ENCODE results near the gene MYOCOS.
"Not testable (repeated sequence)": the region's sequence is repeated elsewhere in the genome, so short reads cannot be mapped to it uniquely, and the experiment has no call there.

MYOCOS gene

DNA sequence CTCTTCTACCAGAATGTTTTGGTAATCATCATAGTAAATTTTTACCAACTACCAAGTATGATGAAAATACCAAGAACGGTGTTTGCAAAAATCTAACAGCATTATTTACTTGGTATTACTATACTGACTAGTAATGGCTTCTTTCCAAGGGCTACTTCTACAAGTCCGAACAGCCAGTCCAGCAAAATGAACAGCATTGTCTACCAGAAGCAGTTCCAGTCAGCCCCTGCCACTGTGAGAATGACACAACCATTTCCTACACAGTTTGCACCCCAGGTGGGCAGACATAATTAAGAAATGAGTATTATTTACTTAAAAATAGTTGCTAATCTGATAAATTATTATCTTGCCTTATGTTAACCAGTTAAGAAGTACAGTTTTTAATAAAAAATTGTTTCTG is 33.8 kb upstream of the MYOCOS start:
- TF ChIP-seq, protein P1, sequence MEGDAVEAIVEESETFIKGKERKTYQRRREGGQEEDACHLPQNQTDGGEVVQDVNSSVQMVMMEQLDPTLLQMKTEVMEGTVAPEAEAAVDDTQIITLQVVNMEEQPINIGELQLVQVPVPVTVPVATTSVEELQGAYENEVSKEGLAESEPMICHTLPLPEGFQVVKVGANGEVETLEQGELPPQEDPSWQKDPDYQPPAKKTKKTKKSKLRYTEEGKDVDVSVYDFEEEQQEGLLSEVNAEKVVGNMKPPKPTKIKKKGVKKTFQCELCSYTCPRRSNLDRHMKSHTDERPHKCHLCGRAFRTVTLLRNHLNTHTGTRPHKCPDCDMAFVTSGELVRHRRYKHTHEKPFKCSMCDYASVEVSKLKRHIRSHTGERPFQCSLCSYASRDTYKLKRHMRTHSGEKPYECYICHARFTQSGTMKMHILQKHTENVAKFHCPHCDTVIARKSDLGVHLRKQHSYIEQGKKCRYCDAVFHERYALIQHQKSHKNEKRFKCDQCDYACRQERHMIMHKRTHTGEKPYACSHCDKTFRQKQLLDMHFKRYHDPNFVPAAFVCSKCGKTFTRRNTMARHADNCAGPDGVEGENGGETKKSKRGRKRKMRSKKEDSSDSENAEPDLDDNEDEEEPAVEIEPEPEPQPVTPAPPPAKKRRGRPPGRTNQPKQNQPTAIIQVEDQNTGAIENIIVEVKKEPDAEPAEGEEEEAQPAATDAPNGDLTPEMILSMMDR (conservative IDR thresholded peaks at IDR 0.05; ENCODE audit: control insufficient read depth, insufficient read depth, low read depth, low read length), result no peak
- H3K4me3 ChIP-seq (ENCODE audit: control insufficient read depth, low read depth, low read length), result no peak overlapping the region
- no peak for DNase-seq (ENCODE audit: low read depth)

DNA sequence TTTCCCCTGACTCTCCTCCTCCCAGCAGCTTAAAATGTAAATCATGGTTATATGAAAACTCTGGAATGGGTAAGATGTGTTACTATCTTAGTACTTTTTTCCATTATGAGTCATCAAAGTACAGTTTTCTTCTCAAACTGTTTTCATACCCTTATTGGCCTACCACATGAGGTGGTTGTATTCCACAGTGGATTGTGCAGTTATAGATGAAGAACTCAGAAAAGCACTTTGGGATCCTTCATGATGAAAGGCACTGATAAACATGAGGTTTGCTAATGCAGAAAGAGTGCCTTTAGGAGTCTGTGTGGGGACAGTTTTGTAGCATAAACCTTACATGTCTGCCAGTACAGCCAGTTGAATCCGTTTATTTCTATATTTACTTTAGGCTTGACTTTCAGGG is 32.0 kb upstream of the MYOCOS start:
- no peak overlapping the region for H3K4me3 ChIP-seq (ENCODE audit: control insufficient read depth, low read depth, low read length)
- peak; percentile 34 for DNase-seq (ENCODE audit: low read depth)
- TF ChIP-seq, protein P1 (conservative IDR thresholded peaks at IDR 0.05; ENCODE audit: control insufficient read depth, insufficient read depth, low read depth, low read length), result no peak

DNA sequence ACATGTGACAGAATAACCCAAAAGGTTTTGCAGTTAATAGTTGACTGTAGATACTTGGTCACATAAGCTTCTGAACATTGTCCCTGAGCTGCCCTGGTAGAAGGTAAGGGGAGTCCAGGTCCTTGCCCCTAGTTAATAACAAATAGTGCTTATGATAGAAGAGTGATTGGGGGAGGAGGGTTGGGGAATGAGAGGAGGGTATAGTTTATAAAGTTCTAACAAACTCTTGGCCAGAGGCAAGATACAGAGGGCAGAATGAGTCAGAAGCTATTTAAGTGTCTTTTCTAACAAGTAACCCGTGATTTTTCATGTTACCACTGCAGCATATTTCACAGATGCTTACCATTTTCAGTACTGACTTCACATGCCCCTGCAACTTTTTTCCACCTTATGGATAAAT is 26.7 kb upstream of the MYOCOS start:
- peak; percentile 27 for DNase-seq (ENCODE audit: low read depth)
- TF ChIP-seq, protein P1 (conservative IDR thresholded peaks at IDR 0.05; ENCODE audit: control insufficient read depth, insufficient read depth, low read depth, low read length), result no peak
- H3K4me3 ChIP-seq (ENCODE audit: control insufficient read depth, low read depth, low read length), result no peak overlapping the region

DNA sequence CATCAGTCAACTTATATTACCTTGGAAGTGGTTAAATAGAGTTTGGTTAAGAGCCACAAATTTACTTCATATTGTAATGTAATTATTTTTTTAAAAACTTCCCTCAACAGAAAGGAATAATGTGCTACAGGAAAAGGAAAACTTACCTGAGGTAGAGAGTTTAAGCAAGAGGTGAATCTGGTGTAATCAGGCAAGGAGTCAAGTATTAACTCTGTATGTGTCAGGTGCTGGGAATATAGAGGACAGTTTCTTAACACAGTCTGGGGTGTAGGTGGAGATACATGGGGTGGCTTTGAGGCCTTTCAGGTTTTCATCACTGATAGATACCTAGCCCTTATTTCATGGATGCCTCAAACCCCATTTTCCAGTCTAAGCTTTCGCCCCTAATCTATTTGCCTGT is 25.9 kb upstream of the MYOCOS start:
- H3K4me3 ChIP-seq (ENCODE audit: control insufficient read depth, low read depth, low read length), result no peak overlapping the region
- DNase-seq (ENCODE audit: low read depth), result no peak
- TF ChIP-seq, protein P1 (conservative IDR thresholded peaks at IDR 0.05; ENCODE audit: control insufficient read depth, insufficient read depth, low read depth, low read length), result no peak

DNA sequence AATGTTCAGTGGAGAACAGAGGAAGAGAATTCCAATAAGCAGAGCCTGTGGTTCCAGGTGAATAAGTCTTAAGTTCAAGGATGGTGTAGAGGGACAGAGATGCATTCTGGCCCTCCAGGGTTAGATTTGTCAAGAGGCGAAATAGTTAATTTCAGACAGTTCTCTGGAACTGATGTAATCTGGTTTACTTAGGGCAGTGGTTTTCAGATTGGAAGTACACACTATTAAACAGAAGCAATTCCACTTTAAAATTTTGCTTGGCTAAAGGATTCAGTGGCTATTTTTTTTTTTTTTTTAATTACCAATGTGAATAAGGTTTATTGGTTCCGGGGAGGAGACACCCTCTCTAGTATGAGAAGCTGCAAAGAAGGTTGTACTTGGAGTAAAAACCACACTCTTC is 25.3 kb upstream of the MYOCOS start:
- no peak for DNase-seq (ENCODE audit: low read depth)
- TF ChIP-seq, protein P1 (conservative IDR thresholded peaks at IDR 0.05; ENCODE audit: control insufficient read depth, insufficient read depth, low read depth, low read length), result no peak

DNA sequence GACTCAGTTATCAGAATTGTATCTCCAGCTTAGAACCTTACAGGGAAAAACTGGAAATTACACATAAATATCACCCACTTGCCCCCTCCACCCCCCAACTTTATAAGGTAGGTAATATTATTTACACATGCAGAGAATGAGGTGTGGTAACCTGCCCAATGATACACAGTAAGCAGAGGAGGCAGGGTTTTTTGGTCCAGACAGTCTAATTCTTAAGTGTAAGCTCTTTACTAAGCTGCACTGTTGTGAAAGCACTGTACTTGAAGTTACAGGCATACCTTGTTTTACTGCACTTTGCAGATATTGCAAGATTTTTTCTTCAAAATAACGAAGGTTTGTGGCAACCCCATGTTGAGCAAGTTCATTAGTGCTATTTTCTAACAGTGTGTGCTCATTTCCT is 24.8 kb upstream of the MYOCOS start:
- no peak overlapping the region for H3K4me3 ChIP-seq (ENCODE audit: control insufficient read depth, low read depth, low read length)
- TF ChIP-seq, protein P1 (conservative IDR thresholded peaks at IDR 0.05; ENCODE audit: control insufficient read depth, insufficient read depth, low read depth, low read length), result no peak
- no peak for DNase-seq (ENCODE audit: low read depth)

More for the DNA sequence above, 25.3 kb upstream of the MYOCOS start:
- no peak overlapping the region for H3K4me3 ChIP-seq (ENCODE audit: control insufficient read depth, low read depth, low read length)

DNA sequence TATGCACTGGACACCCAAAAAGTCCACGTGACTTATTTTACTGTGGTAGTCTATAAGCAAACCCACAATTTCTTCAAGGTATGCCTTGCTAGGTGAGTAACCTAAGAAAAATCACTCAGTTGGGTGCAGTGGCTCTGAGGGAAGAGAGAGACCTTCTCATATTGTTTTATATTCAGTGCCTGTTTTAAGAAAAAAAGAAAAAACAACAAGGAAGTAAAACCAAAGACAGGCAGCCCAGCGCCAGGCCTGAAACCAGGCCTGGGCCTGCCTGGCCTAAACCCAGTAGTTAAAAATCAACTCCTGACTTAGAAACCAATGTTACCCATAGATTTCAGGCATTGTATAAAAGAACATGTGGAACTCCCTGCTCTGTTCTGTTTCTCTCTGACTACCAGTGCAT is 21.7 kb upstream of the MYOCOS start:
- H3K4me3 ChIP-seq (ENCODE audit: control insufficient read depth, low read depth, low read length); DNase-seq (ENCODE audit: low read depth): not testable (repeated sequence)

Measured in fibroblast of mammary gland (primary cell).